GM19043 (cell line): ENCODE measurements around the gene GDA.
A peak's percentile ranks its signal among the peaks of the same experiment; 100 is the strongest.
"Not testable (repeated sequence)": the region's sequence is repeated elsewhere in the genome, so short reads cannot be mapped to it uniquely, and the experiment has no call there.

Experiments
- ATAC-seq: cut with Tn5 transposase; IDR thresholded peaks from one replicate; pipeline ENCODE4 v1.9.1; 2021; ENCODE audit warnings: low read depth; ENCODE audit not compliant: unreplicated experiment

GDA gene

DNA sequence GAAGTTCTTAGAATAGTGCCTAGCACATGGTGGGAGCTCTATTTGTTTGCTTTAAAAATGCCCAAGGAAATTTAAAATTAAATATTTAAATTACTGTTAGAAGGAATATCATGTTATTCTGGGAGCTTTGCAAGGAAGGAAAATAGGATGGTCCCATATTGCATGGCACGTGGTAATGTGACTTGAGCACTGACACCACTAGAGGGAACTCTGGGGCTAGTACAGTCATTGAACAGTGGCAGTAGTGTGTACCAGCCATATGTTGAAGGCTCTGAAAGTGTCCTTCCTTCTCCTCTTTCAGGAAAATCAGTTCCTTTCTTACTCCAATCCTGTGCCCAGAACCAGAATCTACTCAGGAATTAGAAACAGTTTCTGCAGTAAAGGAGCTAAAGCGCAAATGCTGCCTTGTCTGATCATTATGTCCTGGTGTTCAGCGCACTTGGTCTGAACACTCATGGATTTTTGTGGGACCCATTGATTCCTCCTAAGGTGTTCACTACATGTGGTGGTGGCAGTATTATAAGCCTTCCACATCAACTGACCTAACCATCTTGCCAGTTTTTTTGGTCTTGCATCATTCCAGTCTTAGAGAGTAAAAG lies 54.1 kb downstream of the GDA start:
- ATAC-seq: peak; percentile 30

DNA sequence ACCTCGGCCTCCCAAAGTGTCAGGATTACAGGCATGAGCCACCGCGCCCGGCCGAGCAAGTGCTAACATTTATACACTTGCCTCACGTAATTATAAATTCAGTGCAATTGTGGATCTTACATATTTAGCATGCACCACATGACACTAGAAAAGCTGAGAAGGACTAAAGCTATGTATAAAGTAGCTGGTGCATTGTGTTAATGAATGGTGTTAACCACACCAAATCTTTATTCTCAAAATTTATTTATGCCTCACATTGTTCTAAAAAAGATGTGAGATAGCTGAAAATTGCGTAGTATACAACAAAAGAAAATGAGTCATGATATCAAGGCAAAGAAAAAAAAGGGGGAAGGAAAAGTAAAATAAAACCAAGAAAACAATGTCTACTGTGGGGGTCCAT lies 54.8 kb downstream of the GDA start:
- ATAC-seq: no peak

DNA sequence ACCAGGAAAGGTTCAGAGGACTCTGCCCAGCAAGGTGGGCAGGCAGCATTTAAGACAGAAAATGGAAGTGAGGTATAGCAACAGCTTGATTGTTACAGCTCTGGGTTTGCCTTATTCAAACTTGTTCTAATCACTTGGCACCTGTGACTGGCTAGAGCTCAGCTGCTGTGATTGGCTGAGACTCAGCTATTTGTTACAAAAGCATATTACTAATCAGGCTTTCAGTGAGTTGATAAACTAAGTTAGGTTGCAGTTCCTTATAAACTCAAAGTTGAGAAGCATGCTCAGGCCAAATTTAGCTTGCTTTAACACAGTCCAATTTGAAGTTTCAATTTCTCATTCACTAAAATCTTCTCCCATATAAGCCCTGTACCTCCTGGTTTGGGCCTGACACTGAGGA lies 56.3 kb downstream of the GDA start:
- peak; percentile 58 for ATAC-seq

- ATAC-seq: peak; percentile 52
Measured at GRCh38 chr9:72207278-72207677, 58.0 kb downstream of the GDA start.

GRCh38 chr9:72210522-72210921 lies 61.3 kb downstream of the GDA start:
- ATAC-seq: no peak

GRCh38 chr9:72211047-72211446 lies 61.8 kb downstream of the GDA start:
- ATAC-seq: no peak

- no peak for ATAC-seq
Measured at GRCh38 chr9:72213906-72214305, 64.7 kb downstream of the GDA start.

DNA sequence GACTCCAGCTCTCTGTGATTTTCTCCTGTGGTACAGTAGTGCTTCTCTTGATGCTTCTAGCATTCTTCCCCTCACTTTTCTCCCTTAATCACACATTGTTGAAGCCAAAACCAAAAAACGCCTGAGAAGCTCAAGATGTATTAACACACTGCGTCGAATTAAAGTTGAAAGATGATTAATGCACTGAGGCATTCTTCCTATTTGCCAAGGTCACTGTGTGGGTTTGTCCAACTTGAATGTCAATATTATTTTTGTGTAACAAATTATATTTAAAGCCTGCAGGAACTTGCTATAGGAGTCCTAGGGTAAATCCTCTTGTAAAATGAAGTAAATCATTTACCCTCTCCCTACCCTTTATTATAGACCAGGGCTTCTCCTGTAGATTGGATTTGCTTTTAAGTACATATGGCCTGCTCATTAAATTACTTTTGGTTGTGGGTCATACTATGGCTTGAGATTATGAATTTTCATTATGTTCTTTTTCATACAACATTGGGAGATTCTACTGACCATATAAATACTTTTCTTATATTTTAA lies 68.1 kb downstream of the GDA start:
- ATAC-seq: no peak

- ATAC-seq: no peak
Measured at GRCh38 chr9:72220589-72220988, 71.3 kb downstream of the GDA start.

DNA sequence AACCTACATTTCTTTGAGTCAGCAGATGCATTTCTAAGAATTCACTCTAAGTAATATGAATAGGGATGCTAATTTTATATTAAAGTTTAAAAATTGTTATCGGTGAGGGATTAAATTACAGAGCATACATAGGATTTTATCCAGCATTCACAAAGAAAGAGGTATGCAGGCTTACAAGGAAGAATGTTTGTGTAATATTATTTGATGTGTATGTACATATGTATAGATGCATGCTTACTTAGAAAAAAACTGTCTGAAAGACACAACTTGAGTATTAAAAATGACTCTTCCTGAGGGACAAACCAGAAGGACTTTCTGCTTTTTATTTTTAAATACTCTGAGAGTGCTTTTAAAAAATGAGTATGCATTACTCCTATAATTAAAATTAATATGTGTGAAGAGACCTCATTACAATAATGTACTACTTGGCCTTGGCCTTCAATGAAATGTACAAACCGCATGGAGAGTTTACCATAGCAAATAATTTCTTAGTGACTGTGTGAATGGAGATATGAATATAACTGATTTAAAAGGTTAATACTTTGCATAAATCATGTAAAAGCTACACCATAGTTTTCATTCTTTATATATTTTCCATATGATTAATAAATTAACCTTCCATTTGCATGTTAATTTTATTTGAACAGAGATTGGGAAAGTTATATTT lies 77.0 kb downstream of the GDA start:
- ATAC-seq: no peak

- no peak for ATAC-seq
Measured at GRCh38 chr9:72228282-72228681, 79.0 kb downstream of the GDA start.

GRCh38 chr9:72232778-72233177 lies 83.5 kb downstream of the GDA start:
- ATAC-seq: no peak

- no peak for ATAC-seq
Measured at GRCh38 chr9:72247549-72247948, 98.3 kb downstream of the GDA start.

DNA sequence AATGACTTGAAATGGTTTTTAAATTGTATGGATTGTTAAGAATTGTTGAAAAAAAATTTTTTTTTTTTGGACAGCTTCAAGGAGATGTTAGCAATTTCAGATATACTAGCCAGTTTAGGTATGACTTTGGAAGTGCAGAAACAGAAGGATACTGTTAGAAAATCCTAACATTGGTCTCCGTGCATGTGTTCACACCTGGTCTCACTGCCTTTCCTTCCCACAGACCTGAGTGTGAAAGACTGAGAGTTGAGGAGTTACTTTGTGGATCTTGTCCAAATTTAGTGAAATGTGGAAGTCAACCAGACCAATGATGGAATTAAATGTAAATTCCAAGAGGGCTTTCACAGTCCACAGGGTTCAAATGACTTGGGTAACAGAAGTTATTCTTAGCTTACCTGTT lies 102.3 kb downstream of the GDA start:
- ATAC-seq: no peak

DNA sequence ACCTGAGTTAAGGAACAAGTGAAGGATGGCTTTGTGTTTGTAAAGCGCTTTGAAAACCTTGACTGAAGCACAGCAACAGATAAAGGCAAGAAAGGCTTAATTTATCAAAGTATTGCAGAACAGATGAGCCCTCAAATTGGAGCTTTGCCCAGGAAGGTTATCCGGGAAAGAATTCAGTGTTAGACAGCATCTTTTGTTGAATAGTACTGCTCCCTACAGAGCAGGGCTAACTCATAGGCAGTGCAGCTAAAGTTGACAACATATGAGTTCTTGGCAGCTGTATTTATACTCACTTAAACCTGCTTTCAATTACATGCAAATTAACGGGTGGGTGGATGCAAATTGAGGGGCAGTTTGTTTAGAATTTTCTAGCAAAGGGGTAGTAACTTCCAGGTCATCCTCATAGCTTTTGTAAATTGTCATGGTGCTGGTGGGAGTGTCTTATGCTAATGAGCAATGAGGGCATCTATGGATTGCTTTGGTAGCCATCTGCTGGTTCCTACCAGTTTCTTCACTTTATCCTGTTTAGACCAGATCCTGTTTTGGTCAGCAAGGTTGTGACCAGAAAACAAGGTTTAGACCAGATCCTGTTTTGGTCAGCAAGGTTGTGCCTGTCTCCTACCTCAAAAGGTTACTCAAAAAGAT lies 105.8 kb downstream of the GDA start:
- no peak for ATAC-seq

DNA sequence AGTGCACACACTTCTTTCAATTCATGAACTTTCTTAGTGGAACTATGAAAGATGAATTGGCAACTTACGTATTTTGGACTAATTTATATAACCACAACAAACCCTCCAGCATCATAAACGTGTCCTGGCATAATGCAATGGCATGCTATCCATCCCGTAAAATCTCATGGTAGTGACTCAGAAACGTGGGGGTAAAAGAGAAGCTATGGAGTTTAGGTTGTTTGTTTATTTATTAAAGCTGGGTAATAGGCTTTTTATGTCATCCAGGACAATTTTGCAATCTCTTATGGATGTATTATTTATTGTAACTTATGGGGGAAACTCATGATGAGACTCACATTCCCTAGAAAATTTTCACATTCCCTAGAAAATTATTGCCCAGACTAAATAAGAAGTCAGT lies 106.3 kb downstream of the GDA start:
- no peak for ATAC-seq

GRCh38 chr9:72256931-72257330 lies 107.7 kb downstream of the GDA start:
- no peak for ATAC-seq

GRCh38 chr9:72257814-72258213 lies 108.6 kb downstream of the GDA start:
- ATAC-seq: no peak

DNA sequence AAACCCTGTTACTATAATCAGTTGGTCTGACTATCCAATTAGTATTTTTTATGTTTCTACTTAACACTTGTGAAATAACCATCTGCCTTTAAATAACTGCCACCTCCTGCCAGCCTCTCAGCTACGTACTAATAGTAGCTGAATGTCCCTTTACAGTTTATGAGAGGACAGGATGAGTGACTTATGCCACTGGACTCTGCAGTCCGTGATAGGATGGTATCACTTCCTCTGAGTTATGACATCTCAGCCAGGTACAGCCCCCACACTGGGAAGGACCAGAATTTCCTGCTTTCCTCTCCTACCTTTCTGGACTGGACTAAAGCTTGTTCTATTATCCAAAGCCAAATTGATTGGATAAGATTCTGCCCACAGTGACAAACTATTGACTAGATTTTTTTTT lies 112.8 kb downstream of the GDA start:
- ATAC-seq: no peak

DNA sequence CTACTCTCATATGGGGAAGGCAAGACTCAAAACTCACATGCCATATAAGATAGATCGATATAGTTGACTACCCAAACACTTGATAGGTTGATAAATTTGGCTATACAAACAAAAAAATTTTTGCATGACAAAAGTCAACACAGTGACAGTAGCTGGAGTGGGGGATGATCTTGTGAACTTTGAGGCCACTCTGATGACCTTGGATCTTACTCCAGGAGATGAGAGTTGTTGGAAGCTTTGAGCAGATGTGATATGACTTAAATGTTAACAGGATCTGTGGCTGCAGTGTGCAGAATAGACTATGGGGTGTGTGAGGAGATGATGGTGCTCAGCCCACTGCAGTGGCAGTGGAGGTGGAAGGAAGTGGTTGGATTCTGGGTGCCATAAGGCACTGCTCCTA lies 114.3 kb downstream of the GDA start:
- no peak for ATAC-seq

DNA sequence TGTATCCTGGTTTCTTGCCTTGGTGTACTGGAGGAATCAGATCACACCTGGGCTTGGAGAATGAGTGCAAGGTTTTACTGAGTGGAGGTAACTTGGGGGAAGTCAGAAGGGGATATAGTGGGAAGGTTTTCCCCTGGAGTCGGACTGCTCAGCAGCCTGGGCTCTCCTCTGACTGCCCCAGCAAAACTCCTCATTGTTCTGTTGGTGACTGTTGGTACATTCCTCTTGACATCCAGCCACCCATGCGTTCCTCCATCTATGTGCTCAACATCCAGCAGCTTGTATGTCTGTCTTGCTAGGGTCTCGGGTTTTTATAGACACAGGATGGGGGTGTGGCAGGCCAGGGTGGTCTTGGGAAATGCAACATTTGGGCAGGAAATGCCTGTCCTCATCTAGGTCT lies 119.7 kb downstream of the GDA start:
- no peak for ATAC-seq

GRCh38 chr9:72270359-72270758 lies 121.1 kb downstream of the GDA start:
- ATAC-seq: not testable (repeated sequence)
